LoVo (cell line): Measurements from ENCODE around the gene FTCD.

Source experiments
- DNase-seq: peaks from one replicate; pipeline ENCODE4 v3.0.0-alpha.2; 2016; ENCODE audit warnings: low spot score

FTCD gene

DNA sequence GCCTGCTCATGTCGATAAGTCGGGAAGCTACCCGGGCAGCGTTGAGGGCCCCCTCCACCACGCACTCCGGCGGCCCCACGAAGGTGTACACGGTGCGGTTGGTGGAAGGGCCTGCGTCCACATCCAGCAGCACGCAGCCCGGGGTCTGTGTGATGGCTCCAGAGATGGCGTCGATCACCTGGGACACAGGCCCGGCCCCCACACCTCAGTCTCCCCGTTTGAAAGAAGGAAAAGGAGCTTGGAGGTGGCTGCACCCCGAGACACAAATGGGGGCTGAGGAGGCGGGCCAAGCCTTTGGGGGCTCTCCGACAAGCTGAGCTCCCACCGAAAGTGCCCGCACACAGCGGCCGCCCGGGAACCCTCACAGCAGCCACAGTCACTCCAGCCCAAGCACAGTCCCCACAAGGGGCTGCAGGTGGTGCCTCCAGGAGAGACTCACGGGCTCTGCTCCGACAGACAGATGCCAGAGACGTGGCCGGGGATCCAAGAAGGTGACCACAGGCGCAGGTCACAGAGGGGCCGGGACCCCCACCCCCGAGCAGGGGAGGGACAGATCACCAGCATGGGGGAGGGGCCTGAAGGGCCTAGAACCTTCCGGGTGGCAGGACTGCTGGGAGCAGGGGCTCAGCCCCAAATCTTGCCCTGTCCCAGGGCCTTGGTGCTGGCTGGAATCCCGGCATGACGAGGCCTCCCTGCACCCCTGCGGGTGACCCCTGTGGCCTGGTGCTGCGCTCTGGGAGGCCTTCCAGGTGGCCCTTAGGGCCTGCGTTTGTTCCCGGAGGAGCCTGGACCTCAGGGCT lies 1.0 kb downstream of the FTCD start:
- no peak for DNase-seq

- DNase-seq = no peak
These were observed 1.9 kb downstream of the FTCD start for GRCh38 chr21:46153247-46154154.

GRCh38 chr21:46152927-46153246 lies 2.5 kb downstream of the FTCD start:
- no peak for DNase-seq

DNA sequence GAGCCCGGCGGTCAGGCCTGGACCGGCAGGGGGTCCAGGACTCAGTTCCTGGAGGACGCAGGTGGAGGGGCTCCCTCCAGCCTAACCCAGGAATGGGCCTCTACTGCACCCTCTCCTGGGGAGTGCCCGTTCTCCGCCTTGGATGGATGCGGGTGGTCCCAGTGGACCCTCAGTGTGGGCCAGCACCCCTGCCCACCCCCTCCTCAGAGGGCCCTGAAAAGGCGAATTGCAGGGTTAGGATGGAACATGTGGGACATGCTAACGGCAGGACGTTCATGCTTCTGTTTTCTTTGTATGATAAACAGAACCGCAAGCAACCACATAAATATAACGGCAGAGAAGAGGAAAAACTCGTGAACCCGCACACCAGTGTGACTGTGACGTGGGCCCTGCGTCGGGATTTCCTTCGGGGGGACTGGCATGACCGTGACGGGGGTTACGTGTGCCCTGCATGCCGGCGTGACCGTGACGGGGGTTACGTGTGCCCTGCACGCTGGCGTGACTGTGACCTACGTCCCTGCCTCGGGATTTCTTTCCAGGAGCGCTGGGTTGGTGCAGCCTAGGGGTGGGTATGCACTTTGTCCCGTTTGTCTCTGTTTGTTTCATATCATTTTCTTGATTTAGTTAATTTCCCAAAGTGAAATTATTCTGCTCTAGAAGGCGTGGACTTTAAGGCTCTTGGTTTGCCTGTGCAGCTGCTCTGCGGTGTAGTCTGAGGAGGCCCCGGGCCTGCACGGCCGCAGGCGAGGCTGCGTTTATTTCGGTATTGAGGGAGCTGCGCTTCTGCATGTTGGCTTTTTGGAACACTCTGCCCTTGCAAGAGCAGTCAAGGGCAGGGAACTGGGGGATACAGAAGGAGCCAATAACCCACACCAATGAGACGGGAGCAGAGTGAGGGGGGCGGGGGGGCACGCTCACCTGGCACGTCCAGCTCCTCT lies 3.1 kb downstream of the FTCD start:
- DNase-seq = no peak

GRCh38 chr21:46151261-46151988 lies 4.0 kb downstream of the FTCD start:
- no peak for DNase-seq

DNA sequence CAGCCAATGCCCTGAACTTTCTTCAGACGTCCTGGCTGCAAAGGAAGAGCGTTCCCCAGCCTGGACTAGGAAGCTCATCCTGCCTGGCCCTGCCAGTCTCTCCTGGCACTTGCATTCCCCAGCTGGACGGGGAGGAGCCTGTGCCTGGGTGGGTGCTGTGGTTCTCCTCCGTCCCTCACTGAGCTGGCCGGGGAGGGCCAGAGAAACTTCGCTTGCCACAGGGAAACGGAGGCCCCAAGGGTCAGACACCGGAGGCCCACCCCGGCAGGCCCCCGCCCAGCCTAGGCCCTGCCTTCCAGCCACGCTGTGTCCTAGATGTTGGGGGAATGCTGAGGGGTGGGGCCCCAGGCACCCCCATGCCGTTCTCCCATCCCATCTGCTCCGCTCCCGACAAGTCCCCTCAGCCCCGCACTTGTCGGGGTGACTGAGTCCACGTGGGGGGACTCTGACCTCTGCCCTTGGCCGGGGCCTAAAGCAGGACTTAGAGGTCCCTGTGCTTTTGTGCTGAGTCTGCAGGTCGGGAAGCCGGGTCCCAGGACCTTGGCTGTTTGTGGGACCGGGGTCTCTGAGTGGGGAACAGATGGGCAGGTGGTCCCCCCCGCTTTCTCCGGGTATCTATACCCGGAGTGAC lies 4.8 kb downstream of the FTCD start:
- no peak for DNase-seq

- no peak for DNase-seq
These were observed 5.3 kb downstream of the FTCD start for GRCh38 chr21:46150073-46150472.

GRCh38 chr21:46149205-46149901 lies 6.0 kb downstream of the FTCD start:
- no peak for DNase-seq

GRCh38 chr21:46148106-46148505 lies 7.3 kb downstream of the FTCD start:
- no peak for DNase-seq

DNA sequence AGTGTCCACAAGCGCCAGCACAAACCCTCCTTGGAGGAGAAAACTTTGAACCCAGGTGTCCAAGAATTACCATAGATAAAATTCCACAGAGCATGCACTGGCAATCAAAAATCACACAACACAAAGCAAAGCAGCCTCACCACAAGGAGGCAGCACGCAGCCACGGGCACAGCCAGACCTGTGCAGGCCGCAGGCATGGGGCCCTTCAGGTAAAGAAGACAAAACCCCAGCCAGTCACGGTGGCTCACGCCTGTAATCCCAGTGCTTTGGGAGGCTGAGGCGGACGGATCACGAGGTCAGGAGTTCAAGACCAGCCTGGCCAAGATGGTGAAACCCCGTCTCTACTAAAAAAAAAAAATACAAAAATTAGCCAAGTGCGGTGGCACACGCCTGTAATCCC lies 8.0 kb downstream of the FTCD start:
- DNase-seq = peak; percentile 19

GRCh38 chr21:46146856-46147255 lies 8.5 kb downstream of the FTCD start:
- DNase-seq = no peak

DNA sequence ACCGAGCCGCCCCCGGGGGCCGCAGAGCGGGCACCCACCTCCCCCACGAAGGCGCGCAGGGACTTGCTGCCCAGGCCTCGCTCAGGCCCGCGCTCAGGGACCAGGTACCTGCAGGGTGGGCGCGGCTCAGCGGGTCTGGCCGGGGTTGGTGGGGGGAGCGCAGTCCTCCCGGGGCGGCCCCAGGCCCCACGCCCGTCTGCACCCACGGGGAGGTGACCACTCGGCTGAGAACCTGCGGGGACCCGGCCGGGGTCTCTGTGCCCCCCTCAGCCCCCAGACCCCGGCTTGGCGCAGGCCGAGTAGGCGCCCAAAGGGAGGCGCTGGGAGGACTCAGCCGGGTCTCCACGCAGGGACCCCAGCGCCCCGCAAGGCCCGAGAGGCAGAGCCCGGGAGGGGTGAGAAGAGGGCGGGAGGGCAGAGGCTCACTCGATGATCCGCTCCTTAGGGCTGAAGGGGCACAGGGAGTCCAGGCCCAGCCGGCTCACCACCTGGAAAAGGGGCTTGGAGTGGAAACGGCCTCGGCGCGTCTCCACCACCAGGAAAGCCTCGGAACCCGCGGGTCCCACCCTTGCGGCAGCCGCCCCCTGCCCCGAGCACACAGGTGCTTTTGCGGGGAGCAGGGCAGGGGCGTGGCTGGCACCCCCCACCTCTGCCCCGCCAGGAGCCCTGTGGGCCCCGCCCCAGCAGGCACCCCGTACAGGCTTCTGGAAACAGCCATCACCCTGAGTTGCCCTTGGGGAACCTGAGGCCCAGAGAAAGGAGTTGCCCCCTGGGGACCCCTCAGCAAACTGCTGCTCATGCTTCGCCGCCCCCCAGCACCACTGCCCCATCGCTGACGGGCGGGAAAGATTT lies 9.3 kb downstream of the FTCD start:
- no peak for DNase-seq

GRCh38 chr21:46145159-46145839 lies 10.1 kb downstream of the FTCD start:
- no peak for DNase-seq

GRCh38 chr21:46144464-46145070 lies 10.8 kb downstream of the FTCD start:
- no peak for DNase-seq

- no peak for DNase-seq
These were observed 12.6 kb downstream of the FTCD start for GRCh38 chr21:46142582-46143473.

GRCh38 chr21:46141767-46142581 lies 13.4 kb downstream of the FTCD start:
- DNase-seq = no peak
